Measurements from ENCODE around the gene ARL14EP.

DNA sequence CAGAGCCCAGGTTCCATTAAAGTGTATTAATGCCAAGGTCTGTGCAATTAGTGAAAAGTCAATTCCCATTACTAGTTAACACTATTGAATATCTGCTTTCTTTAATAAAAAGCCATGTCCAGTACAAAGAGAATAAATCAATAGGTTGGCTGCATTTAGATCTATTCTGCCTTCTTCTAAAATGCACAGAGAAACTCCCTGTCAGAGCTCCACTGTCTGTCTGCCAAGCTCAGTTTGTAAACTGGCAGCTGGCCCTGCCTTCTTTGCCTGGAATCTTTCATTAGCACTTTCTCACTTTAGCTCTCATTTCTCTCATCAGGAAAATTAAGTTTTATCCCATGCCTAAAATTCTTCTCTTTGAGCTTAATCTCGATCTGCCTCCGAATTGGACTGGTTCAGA, 35.6 kb downstream of the ARL14EP start:
- no peak for TF ChIP-seq POLR2AphosphoS5 (IDR thresholded peaks at IDR 0.05; ENCODE audit: low read depth, low read length)
- TF ChIP-seq, protein P1, sequence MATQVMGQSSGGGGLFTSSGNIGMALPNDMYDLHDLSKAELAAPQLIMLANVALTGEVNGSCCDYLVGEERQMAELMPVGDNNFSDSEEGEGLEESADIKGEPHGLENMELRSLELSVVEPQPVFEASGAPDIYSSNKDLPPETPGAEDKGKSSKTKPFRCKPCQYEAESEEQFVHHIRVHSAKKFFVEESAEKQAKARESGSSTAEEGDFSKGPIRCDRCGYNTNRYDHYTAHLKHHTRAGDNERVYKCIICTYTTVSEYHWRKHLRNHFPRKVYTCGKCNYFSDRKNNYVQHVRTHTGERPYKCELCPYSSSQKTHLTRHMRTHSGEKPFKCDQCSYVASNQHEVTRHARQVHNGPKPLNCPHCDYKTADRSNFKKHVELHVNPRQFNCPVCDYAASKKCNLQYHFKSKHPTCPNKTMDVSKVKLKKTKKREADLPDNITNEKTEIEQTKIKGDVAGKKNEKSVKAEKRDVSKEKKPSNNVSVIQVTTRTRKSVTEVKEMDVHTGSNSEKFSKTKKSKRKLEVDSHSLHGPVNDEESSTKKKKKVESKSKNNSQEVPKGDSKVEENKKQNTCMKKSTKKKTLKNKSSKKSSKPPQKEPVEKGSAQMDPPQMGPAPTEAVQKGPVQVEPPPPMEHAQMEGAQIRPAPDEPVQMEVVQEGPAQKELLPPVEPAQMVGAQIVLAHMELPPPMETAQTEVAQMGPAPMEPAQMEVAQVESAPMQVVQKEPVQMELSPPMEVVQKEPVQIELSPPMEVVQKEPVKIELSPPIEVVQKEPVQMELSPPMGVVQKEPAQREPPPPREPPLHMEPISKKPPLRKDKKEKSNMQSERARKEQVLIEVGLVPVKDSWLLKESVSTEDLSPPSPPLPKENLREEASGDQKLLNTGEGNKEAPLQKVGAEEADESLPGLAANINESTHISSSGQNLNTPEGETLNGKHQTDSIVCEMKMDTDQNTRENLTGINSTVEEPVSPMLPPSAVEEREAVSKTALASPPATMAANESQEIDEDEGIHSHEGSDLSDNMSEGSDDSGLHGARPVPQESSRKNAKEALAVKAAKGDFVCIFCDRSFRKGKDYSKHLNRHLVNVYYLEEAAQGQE (IDR thresholded peaks at IDR 0.05; ENCODE audit: insufficient read depth in 1 of 2, low read depth in 2 of 2, low read length in 1 of 2), result no peak
- TF ChIP-seq CTCF (IDR thresholded peaks at IDR 0.05), result no peak
- TF ChIP-seq SIN3A (IDR thresholded peaks at IDR 0.05; ENCODE audit: borderline replicate concordance, insufficient read depth, low read depth, low read length), result no peak

All from Panc1 (cell line).